ENCODE results near the gene OR4N2.
"Not testable (repeated sequence)": the region's sequence is repeated elsewhere in the genome, so short reads cannot be mapped to it uniquely, and the experiment has no call there.

Gene OR4N2

DNA sequence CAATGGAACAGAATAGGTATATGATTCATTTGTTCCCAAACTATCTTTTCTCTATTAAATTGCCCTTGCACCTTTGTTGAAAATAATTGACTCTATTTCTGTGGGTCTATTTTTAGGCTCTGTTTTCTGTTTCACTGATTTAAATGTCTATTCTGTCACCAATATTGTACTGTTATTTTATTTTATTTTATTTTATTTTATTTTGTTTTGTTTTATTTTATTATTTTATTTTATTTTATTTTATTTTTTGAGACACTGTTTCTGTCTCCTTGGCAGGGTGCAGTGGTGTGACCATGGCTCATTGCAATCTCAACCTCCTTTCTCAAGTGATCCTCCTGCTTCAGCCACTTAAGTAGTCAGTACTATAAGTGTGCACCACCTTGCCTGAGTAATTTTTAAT is 34.9 kb downstream of the OR4N2 start:
- DNase-seq = no peak

DNA sequence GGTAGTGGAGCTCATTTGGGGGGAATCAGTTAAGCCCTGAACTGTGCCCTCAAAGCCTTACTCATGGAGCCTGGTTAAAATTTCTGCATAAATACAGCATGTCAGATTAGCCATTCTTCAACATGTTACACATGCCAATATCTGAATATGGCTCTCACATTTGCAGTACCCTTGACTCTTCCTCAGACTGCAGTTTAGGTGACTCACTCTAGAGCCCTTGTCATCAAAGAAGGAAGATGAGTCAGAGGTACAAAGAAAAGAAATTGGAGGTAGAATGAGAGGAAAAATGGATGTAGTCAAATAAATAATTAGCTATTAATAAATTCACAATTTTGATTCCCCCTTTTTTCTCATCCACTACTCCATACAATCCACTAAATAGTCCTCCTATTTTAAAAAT is 47.8 kb downstream of the OR4N2 start:
- no peak for DNase-seq

DNA sequence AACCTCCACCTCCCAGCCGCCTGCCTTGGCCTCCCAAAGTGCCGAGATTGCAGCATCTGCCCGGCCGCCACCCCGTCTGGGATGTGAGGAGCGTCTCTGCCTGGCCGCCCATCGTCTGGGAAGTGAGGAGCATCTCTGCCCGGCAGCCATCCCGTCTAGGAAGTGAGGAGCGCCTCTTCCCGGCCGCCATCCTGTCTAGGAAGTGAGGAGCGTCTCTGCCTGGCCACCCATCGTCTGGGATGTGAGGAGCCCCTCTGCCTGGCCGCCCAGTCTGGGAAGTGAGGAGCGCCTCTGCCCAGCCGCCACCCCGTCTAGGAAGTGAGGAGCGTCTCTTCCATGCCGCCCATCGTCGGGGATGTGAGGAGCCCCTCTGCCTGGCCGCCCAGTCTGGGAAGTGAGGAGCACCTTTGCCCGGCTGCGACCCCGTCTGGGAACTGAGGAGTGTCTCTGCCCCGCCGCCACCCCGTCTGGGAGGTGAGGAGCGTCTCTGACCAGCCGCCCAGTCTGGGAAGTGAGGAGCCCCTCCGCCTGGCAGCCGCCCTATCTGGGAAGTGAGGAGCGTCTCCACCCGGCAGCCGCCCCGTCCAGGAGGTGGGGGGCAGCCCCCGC is 62.6 kb downstream of the OR4N2 start:
- not testable (repeated sequence) for DNase-seq

DNA sequence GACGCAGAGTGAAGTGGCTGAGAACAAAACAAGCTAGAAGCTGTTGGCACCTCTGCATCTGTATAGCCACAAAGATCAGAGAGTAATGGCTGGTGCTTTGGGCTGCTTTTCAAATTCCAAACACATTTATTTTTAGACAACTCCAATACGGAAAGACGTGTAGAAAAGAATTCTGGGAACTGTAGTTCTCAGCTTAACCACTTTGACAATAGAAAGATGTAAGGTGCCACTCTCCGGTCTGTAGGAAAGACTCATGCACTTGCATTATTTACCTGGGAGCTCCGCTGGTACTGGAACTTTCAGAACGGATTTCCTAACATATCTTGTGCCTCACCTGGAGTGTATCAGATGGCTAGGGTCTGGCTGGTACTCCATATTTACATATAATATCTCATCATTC is 69.6 kb downstream of the OR4N2 start:
- no peak for DNase-seq

DNA sequence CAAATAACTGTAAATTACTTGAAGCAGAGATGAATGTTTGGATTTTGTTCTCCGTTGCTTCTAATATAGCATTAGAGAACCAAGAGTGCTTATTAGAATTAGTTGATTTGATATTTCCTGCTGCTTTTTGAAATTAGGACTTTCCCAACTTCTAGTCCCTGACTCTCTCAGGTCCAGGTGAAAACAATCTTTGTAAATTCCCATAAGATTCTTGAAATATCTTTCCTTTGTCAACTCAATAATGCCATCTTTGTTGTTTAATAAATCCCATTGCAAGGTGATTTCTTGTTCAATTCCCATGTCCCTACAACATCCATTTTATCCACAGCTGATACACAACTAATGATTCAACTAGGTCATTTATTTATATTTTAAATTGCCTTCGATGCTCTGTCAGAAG is 71.3 kb downstream of the OR4N2 start, which contains the start of gene OR4K2:
TSS of gene OR4K2 (plus strand) at position 301 of the 400 bp plus-strand sequence. CDS start 1,126 bp downstream, outside the sequence.
- no peak for DNase-seq

DNA sequence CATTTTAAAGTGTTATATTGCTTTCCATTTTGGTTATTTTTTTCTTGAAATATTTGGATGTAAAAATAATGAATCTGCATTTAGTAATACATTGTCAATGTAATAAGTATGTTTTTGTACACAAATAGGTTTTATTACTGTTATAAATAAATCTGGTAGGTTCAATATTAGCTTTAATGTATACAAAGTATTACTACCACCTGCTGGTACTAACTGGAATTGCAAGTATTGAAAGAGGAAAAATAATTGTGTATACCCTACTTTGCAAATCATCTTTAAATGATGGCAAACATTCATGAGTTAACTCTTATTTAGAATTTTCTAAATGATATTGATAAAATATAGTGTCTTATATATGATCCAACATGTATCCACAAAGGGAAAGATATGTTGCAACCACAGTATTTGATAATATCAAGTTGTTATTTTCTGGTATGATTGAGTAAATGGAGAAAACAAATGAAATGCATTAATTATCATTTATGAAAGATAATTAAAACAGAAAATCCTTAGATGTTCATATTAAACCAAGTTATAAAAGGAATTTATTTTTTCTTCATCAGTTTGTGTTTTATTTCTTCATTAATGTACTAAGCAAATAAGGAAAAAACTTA is 74.6 kb downstream of the OR4N2 start:
- no peak for DNase-seq

Data from fibroblast of skin of abdomen (primary cell).